Inflammatory macrophage (primary cell): ENCODE results near the gene NFX1.

ENCODE experiments used
- DNase-seq, 2 donors: peaks; one replicate each; pipeline ENCODE4 v3.0.0-alpha.2; 2020 to 2022
- total RNA-seq, 18 experiments: gene quantifications; one replicate each; lab custom pipeline; 2026; ENCODE audit warnings: mixed read lengths in 6 of 18, inconsistent platforms in 2 of 18; lab: John Stamatoyannopoulos, UW

NFX1 gene
- 29.5 to 81.2 (median 51.8) reads per million in 18 experiments for total RNA-seq

GRCh38 chr9:33290247-33291030 lies at the start of gene NFX1:
NFX1 (plus strand) TSS chr9:33290516; CDS start chr9:33290573, 57 bp downstream.
- DNase-seq: peak; percentile 99

- no peak for DNase-seq
These were observed 49.0 kb upstream of the NFX1 start for GRCh38 chr9:33241298-33241697.

- DNase-seq: no peak
These were observed 47.6 kb upstream of the NFX1 start for GRCh38 chr9:33242609-33243134.

DNA sequence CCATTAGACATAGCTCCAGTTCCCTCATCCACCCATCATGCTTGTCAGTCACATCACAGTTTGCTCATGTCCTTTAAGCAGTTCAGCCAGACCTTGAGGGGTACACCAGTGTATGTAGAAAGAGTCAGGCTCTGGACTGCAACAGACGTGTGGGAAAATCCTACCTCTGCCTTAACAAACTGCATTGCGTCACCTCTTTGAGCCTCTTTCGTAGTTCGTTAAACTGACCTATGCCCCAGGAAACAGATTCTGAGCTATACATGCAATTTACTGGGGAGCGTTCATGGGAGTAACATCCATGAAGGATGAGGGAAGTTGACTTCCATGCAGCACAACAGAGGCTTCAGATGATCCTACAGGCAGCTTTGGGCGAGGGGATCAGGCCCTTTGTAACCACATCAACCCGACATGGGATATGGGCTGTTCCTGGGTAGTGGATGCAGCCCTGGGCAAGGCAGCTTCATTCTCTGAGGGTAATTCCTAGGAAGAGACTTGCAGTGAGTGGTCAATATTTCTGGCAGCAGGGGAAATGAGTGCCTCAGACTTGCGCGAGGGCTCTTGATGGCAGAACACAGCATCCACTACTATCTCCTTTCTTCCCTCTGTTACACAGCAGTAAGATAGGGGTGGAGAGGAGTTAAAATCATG lies 46.1 kb upstream of the NFX1 start:
- DNase-seq: no peak

DNA sequence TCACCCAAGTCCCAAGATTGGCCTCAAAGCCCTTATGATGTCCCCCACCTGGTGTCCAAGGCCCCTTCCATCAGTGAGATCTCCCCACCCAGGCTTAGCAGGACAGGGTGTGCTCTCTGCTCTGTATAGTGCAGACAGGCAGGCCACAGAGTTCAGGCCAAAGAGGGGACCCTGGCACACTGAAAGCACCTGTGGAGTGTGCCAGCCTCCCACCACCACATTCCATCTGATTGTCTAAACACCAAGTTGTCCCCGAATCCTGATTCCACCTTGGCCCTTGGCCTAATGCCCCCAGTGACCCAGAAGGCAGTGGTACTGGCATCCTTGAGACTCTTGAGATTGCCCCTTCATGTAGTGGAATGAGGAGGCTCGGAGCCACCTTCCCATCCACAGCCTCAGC lies 45.0 kb upstream of the NFX1 start:
- DNase-seq: no peak

- no peak for DNase-seq
These were observed 44.0 kb upstream of the NFX1 start for GRCh38 chr9:33246269-33246860.

DNA sequence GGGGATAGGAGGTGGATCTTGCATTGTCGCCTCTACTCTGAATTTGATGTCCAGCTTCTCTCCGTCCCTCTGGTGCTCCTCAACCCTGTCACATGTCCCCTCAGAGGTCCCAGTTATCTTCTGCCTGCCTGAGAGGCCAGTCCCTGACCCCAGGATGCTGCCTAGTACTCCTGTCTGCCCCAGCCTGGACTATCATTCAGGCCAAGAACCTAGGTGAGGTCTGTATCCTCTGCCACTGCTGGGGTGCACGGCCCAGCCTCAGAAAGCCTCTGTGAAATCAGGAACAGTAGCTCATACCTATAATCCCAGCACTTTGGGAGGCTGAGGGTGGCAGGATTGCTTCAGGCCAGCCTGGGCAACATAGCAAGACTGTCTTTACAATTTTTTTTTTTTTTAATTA lies 41.7 kb upstream of the NFX1 start:
- DNase-seq: no peak

DNA sequence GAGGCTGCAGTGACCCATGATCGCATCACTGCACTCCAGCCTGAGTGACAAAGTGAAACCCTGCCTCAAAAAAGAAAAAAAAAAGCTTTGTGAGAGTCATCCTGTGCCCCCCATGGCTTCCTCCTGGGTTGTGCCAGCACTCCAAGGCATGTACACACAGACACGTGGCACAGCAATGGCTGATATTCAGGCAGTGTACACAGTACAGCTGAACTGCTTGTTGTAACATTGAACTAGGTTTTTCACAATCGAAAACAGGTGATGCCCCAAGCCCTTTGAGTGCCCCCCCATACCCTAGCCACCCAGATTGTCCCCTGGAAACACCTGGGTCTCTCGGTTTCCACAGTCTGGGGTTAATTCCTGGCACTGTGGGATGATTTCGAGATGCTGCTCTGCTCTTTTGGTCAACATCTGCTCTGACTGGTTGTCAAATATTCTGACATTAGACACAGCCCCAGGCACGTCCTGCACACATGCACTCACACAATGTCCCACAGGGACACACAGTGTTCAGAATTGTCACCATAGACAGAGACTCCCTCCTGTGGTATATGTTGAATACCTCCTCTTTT lies 41.1 kb upstream of the NFX1 start:
- DNase-seq: no peak

DNA sequence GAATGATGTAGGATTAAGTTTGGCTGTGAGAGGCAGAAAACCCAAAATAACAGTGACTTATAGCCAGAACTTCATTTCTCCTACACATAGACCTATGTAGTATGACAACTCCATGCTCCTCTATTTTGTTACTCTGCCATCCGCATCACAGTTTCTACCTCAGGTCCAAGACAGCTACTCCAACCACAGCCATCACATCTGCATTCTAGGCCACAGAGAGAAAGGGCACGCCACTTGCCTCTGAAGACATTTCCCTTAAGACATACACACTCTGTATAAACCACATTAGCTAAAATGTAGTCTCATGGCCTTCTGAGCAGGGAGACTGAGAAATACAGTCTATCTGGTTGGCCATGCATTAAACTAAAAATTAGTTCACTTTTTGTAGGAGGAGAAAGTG lies 40.3 kb upstream of the NFX1 start:
- DNase-seq: no peak

- DNase-seq: peak; percentile 69 to 85
These were observed 39.8 kb upstream of the NFX1 start for GRCh38 chr9:33250458-33250995.

DNA sequence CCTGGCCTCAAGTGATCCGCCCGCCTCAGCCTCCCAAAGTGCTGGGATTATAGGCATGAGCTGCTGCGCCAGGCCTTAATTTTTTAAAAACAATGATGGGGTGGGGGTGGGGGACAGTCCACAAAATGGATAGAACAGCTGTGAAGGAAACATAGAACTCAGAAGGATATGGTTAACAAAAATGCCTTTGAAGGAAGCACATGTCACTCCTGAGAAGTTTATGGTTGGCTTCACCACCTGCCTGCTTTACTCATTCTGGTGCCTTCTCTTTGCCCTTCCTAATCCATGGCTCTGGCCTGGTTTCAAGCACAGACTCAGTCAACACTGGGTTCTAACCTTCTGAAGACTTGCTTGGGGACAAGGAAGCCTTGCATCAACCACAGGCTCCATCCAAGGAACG lies 36.1 kb upstream of the NFX1 start:
- DNase-seq: no peak

DNA sequence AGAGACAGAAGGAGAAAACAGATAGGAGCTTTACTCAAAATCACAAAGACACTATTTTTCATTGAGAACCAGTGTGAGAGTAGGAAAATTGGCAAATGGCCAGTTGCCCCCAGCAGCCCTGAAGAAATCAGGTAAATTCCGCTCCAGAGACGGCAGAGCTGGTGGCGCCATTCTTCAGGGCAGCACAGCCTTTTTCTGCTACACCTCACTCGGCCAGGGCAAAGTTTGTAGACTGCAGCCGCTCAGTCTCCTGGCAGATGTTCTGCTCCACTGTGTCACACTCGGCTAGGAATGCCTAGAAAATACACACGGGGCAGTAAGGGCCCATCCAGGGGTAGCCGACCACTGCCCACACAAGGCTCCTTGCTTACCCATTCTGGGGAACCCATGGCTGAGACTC lies 35.3 kb upstream of the NFX1 start:
- DNase-seq: no peak

GRCh38 chr9:33255471-33255870 lies 34.8 kb upstream of the NFX1 start:
- DNase-seq: no peak

DNA sequence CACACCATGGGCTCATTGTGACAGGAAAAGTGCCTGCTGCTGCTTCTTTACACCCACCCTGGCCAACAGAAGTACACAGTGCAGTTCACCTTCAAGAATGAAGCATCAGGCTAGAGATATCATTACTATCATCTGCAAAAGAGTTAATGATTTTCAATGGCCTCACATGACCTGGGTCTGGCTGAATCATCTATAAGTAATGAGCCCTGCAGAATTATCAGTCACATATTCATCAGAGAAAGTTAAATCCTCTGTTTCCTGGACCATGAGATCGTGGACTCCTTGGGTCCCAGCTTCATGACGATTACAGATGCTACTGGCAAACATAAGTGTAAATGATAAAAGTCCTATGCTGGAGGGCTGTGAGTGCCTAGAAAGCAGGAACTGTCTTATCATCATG lies 34.1 kb upstream of the NFX1 start:
- no peak for DNase-seq

GRCh38 chr9:33257276-33257675 lies 33.0 kb upstream of the NFX1 start:
- DNase-seq: no peak

DNA sequence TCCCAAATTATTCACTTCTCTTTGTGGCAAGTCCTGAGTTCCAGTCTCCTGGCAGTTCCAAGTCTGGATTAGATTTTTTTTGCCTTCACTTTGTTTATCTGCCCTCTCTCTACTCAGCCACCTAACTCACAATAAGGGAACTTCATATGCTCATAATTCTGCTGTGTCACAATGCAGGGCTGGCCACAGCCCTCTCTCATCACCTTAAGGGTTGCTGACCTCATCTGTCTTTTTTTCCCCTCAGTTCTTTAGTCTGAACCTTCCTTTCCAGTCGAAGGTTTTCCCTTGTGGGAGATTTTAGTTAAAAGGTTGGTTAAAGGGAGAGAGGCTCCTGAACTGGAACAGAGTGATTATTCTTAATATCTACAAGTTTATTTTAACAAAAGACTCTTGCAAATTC lies 29.9 kb upstream of the NFX1 start:
- DNase-seq: no peak

DNA sequence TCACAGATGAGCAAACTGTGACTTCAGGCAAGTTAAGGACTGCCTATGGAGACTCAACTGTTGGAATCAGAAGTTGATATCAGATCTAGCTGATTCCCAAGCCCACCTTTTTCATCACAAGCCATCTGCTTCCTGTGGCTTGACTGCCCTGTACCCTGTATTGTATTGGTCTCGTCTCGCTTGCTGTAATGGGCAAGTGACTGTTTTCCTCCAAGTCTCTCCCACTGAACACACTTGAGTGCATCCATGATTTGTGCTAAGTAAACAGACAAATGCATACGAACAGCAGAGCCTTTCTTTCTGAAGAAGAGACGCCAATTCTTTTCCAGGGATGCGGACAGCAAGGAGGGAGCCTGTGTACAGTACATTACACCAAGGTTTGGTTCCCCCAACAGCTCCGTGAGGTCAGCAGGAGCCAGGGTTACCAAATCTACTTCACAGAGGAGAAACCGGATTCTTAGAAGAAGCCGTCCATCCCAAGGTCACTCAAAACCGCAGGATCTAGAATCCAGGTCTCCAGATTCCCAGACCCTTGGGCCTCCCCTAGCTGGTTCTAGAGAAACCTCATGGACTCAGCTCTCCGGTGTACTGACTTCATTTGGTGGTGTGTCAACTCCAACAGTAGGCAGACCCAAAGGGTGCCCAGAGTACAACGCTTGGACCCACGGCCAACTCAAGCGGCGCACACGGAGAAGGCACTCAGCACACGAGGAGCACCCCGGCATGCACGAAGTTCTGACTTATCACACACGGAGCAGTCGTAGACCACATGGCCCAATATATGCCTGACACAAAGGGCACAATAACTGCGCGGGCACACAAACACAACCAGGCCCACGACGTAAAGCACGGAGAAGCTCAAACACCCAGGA lies 26.9 kb upstream of the NFX1 start:
- peak; percentile 32 to 38 for DNase-seq

DNA sequence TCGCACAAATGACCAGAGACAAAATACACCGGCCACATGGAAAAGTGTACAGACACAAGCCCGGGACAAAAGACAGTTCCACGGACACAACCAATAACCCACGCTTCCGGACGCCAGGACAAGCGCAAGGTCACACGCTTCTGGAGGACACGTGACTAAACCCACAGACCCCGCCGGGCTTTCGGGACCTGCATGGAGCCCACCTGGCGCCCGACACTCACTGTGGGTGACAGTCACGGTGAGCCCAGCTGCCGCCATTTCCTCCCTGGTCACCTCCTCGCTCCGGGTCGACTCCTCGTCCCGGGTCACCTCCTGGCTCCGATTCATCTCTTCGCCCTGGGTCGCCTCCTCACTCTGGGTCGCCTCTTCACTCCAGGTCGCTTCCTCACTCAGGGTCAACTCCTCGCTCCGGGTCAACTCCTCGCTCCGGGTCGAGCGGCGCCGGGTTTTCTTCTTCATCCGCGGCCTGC lies 26.3 kb upstream of the NFX1 start:
- DNase-seq: peak; percentile 40 to 66

DNA sequence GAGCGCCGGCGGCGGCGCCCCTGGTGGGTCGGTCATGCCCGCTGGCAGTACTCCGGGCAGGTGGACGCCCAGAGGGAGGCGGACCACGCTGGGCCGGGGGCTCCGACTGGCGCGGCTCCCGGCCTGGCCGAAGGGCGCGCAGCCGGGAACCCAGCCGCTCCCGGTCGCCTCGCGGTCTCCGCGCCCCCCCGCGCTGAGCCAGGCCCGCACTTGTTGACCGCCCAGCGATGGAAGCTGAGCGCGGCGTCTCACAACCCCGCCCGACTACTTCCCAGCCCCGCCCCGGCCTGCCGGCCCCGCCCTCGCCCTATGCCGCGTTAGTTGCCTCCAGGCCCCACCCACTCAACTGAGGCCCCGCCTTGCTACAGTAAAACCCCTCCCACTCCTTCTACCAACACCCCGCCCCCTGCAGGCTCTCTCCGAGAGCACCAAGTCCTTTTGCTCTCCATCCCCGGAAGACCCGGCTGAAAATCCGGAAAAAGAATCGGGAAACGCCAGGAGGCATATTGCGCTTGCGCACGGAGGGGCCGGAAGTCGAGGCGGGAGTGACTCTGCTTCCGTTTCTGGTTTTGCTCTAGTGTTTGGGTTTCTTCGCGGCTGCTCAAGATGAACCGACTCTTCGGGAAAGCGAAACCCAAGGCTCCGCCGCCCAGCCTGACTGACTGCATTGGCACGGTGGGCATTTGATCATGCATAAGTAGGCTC lies 25.7 kb upstream of the NFX1 start, which contains the start of the genes BAG1 and CHMP5:
BAG1 (minus strand) TSS at position 236 of the 705 bp plus-strand sequence.
CHMP5 (plus strand) TSS at position 577 of the 705 bp plus-strand sequence; CDS start at position 607, 30 bp downstream.
- peak; percentile 100 for DNase-seq

DNA sequence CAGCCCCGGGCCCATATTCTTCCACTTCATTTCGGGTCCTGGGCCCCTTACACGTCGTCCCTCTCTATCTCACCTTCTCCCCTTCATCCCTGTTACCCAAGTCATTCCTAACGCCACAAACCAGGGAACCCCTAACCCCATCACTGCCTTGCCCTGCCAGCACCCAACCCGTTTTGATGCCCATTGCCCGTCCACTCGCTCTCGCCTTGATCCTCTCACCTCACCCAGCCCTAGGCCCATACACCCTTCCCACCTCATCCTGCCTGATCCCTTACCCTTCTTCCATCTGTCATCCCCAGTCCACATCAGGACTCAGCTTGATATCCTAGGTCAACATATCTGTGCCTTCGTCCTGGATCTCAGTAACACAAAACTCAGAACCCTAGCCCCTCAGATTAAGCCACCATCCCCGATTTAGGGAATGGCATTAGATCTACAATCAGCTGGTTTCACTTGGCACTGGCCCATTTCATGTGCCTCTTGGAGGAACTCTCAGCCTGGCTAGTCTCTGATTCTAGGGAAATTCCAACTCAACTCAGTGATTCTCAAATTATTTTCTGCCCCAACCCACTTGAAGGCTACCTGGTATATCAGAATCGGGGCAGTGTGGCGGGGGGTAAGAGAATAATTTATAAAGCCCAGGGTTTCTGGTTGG lies 25.0 kb upstream of the NFX1 start:
- DNase-seq: no peak
